PC-3 (cell line): ENCODE measurements around the gene CFL1.

Source experiments
- EZH2 ChIP-seq: fragments of 300-600 bp; sonication (generic); IDR thresholded peaks from one replicate; pipeline ENCODE4 v1.6.1; 2017; ENCODE audit warnings: antibody characterized with exemption, mild to moderate bottlenecking, low read length; ENCODE audit not compliant: unreplicated experiment
- TF ChIP-seq, protein P1 (sequence below): fragments of 300-600 bp; sonication (generic); conservative IDR thresholded peaks from 2 replicates; pipeline ENCODE4 v1.5.1; 2017; ENCODE audit warnings: antibody characterized with exemption, low read depth, mild to moderate bottlenecking, low read length

DNA sequence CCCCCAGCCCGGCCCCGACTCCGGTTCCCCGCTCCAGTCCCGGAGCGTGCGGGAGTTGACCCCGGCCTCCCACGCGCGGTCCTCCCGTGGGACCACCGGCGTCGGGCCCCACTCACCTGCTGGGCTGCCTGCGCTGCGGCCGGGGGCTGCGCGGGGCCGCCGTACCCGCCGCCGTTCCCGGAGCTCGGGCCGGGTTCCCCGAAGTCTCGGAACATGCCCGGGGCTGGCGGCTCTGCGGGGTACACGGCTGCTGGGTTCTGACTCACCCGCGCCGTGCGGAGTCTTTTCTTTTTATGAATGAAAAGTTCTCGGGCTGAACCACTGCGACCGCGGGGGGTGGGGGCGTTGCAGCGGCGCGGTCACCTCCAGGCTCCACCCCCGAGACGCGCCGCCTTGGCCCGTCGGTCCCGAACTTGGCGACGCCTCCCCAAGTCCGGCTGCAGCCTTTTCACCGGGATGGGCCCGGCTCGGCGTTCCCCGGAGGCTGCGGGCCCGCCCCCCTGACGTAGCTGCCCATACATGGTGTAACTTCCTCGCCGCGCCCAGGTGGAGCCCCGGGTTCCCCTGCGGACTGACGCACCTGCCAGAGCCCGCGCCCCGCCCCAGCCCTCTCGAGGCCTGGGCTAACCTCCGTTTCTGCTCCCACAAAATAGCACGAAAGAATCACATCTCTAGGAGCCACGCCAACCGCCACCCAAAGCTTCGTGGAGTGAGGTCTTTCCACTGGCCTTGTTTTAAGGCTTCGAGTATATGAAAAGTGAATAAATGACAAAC, 42.3 kb upstream of the CFL1 start, which contains the start of gene FOSL1:
- TF ChIP-seq, protein P1, sequence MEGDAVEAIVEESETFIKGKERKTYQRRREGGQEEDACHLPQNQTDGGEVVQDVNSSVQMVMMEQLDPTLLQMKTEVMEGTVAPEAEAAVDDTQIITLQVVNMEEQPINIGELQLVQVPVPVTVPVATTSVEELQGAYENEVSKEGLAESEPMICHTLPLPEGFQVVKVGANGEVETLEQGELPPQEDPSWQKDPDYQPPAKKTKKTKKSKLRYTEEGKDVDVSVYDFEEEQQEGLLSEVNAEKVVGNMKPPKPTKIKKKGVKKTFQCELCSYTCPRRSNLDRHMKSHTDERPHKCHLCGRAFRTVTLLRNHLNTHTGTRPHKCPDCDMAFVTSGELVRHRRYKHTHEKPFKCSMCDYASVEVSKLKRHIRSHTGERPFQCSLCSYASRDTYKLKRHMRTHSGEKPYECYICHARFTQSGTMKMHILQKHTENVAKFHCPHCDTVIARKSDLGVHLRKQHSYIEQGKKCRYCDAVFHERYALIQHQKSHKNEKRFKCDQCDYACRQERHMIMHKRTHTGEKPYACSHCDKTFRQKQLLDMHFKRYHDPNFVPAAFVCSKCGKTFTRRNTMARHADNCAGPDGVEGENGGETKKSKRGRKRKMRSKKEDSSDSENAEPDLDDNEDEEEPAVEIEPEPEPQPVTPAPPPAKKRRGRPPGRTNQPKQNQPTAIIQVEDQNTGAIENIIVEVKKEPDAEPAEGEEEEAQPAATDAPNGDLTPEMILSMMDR = no peak
- TF ChIP-seq EZH2 = no peak
